A673 (cell line): ENCODE measurements around the gene RPS19. TPM values are rescaled to one million over a fixed set of nuclear protein-coding genes. Genes with fewer than 3 reads are reported as not detected.

ENCODE experiments used
- BruUV-seq: library from RNA; stranded (reverse); fragments of 400-500 nt; replicated peaks from 2 replicates; lab custom pipeline; 2021; lab: Mats Ljungman, UMichigan
- CTCF ChIA-PET: fragments of 300-600 bp; sonication (Branson Sonifier 250); formaldehyde crosslinking; loops from one replicate; lab custom pipeline; 2022; ENCODE audit warnings: antibody characterized with exemption; lab: Charles Lee
- POLR2A ChIA-PET: fragments of 300-600 bp; sonication (Branson Sonifier 250); formaldehyde crosslinking; loops from one replicate; lab custom pipeline; 2022; ENCODE audit warnings: antibody characterized with exemption; ENCODE audit not compliant: low non-redundant PET; lab: Charles Lee
- DNase-seq: peaks from one replicate; pipeline ENCODE4 v3.0.0-alpha.2; 2015; ENCODE audit warnings: low spot score
- H3K27ac ChIP-seq: fragments of 200-600 bp; sonication (generic); 2 replicates; pipeline ENCODE4 v1.5.1; 2016; ENCODE audit warnings: mixed run types, low read depth, mild to moderate bottlenecking, mixed read lengths, antibody characterized with exemption, low read length; ENCODE audit not compliant: poor library complexity, severe bottlenecking
- H3K27me3 ChIP-seq: fragments of 200-600 bp; sonication (generic); replicated peaks from 2 replicates; pipeline ENCODE4 v1.6.1; 2017; ENCODE audit warnings: mixed run types, low read depth, mild to moderate bottlenecking, mixed read lengths, antibody characterized with exemption, low read length; ENCODE audit not compliant: insufficient read depth, poor library complexity
- H3K36me3 ChIP-seq: fragments of 200-600 bp; sonication (generic); 2 replicates; pipeline ENCODE4 v1.6.1; 2016; ENCODE audit warnings: mixed run types, mild to moderate bottlenecking, mixed read lengths, antibody characterized with exemption, low read length; ENCODE audit not compliant: insufficient read depth, poor library complexity, severe bottlenecking
- H3K4me1 ChIP-seq: fragments of 200-600 bp; sonication (generic); 2 replicates; pipeline ENCODE4 v1.6.1; 2017; ENCODE audit warnings: mixed run types, mild to moderate bottlenecking, mixed read lengths, antibody characterized with exemption, low read length; ENCODE audit not compliant: insufficient read depth, poor library complexity, severe bottlenecking
- H3K4me3 ChIP-seq: fragments of 200-600 bp; sonication (generic); 2 replicates; pipeline ENCODE4 v1.5.1; 2016; ENCODE audit warnings: low read depth, mixed run types, mild to moderate bottlenecking, mixed read lengths, low read length; ENCODE audit not compliant: poor library complexity, severe bottlenecking
- H3K9me3 ChIP-seq: fragments of 200-600 bp; sonication (generic); 2 replicates; pipeline ENCODE4 v1.6.1; 2016; ENCODE audit warnings: mixed run types, low read depth, mild to moderate bottlenecking, mixed read lengths, antibody characterized with exemption, low read length; ENCODE audit not compliant: poor library complexity, severe bottlenecking
- CTCF ChIP-seq: fragments of 300-800, 200-600 bp; sonication (generic); conservative IDR thresholded peaks from 2 replicates; pipeline ENCODE4 v1.5.1; 2017; ENCODE audit warnings: low read depth, mild to moderate bottlenecking, antibody characterized with exemption, low read length, moderate library complexity, mixed read lengths
- EZH2 ChIP-seq: fragments of 200-600 bp; sonication (generic); IDR thresholded peaks from 2 replicates; pipeline ENCODE4 v1.6.1; 2017; ENCODE audit warnings: borderline replicate concordance, low read depth, mild to moderate bottlenecking, mixed read lengths, antibody characterized with exemption, low read length; ENCODE audit not compliant: poor library complexity, severe bottlenecking
- intact Hi-C: fragments of 100-400 bp; cut with micrococcal nuclease; formaldehyde crosslinking; loops from one replicate; pipeline ENCODE4 v1.10.0; 2022; ENCODE audit not compliant: unreplicated experiment
- microRNA-seq: library from miRNA; unstranded; fragments of <30 nt; microRNA quantifications from one replicate; pipeline ENCODE4 v1.2.0, GENCODE V29; 2021
- total RNA-seq: library from RNA; stranded (reverse); gene quantifications from 2 replicates; pipeline ENCODE4 v1.2.3, GENCODE V29; 2021

Gene RPS19
- total RNA-seq, 1 experiment from 2014 or later: 2,559 TPM

GRCh38 chr19:41921577-41922576, 61.8 kb downstream of the RPS19 start:
- no TSS peak for BruUV-seq
- POLR2A ChIA-PET: no interaction called here

More at GRCh38 chr19:41921577-41922576, 61.8 kb downstream of the RPS19 start:
- no peak for DNase-seq
- H3K27ac ChIP-seq: no peak overlapping the region
- H3K4me1 ChIP-seq: peaks cover 4% of the 10 kb centered on the region
- CTCF ChIA-PET: no interaction called here
- no peaks in the 10 kb centered on the region for H3K9me3 ChIP-seq
- H3K4me3 ChIP-seq: no peak overlapping the region
- H3K27me3 ChIP-seq: no peaks in the 10 kb centered on the region
- TF ChIP-seq EZH2 (no peak), CTCF (no peak)
- H3K36me3 ChIP-seq: no peaks in the 10 kb centered on the region
- intact Hi-C loops: no loop called here

Small RNA genes within 50 kb of the gene (microRNA-seq; reads per million reads assigned to microRNA genes)
- 1.9 reads per million for gene MIR6797

Other genes starting within 250 kb of the RPS19 start
- gene CEACAM4, start 233.2 kb upstream of the RPS19 start, total RNA-seq: not detected in 2 replicates
- 0.43 and 0.44 TPM in 2 replicates for gene CEACAM7, start 172.0 kb upstream of the RPS19 start, total RNA-seq
- 0.54 and 0.90 TPM in 2 replicates for gene CEACAM5, start 151.6 kb upstream of the RPS19 start, total RNA-seq
- 2.1 and 2.4 TPM in 2 replicates for gene CEACAM6, start 104.7 kb upstream of the RPS19 start, total RNA-seq
- not detected in 2 replicates for gene CEACAM3, start 63.7 kb upstream of the RPS19 start, total RNA-seq
- not detected in 2 replicates for gene LYPD4, start 15.6 kb upstream of the RPS19 start, total RNA-seq
- gene DMRTC2, start 15.2 kb upstream of the RPS19 start, total RNA-seq: not detected in 2 replicates
- 14.4 and 17.8 TPM in 2 replicates for gene CD79A, start 17.0 kb downstream of the RPS19 start, total RNA-seq
- gene ARHGEF1, start 22.9 kb downstream of the RPS19 start, total RNA-seq: 159 and 164 TPM in 2 replicates
- gene ERFL, start 68.2 kb downstream of the RPS19 start, total RNA-seq: 0.95 and 1.2 TPM in 2 replicates
- 114 and 124 TPM in 2 replicates for gene RABAC1, start 99.1 kb downstream of the RPS19 start, total RNA-seq
- 8.5 and 9.0 TPM in 2 replicates for gene ATP1A3, start 134.0 kb downstream of the RPS19 start, total RNA-seq
- 21.2 and 24.0 TPM in 2 replicates for gene GRIK5, start 210.0 kb downstream of the RPS19 start, total RNA-seq
- gene ZNF574, start 215.9 kb downstream of the RPS19 start, total RNA-seq: 24.3 and 27.5 TPM in 2 replicates